Measurements from ENCODE around the gene SMIM35.

Gene SMIM35

DNA sequence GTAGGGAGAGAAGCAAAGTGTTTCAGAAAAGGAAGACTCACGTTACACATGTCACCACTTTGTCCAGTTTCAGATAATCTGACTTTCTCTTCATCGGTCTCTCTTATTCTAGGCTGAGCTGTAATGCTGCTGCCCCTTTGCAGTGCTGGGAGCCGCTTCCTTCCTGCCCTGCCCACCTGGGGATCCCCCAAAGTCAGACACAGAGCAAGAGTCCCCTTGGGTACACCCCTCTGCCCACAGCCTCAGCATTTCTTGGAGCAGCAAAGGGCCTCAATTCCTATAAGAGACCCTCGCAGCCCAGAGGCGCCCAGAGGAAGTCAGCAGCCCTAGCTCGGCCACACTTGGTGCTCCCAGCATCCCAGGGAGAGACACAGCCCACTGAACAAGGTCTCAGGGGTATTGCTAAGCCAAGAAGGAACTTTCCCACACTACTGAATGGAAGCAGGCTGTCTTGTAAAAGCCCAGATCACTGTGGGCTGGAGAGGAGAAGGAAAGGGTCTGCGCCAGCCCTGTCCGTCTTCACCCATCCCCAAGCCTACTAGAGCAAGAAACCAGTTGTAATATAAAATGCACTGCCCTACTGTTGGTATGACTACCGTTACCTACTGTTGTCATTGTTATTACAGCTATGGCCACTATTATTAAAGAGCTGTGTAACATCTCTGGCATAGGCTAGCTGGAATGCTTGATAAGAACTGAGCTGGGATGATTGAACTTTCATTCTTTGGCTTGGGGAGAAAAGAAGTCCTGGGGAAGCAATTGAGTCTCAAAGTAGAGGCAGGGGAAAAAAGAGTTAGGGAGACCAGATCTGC, 31.2 kb upstream of the SMIM35 start:
- H3K18ac ChIP-seq (ENCODE audit: low read length): no peak overlapping the region
- H3K9me3 ChIP-seq (ENCODE audit: insufficient read depth, low read depth, low read length): peaks cover 2% of the 10 kb centered on the region
- no peak overlapping the region for H3K9ac ChIP-seq (ENCODE audit: low read length)
- WGBS (ENCODE audit: extremely low coverage, insufficient coverage, insufficient read length): no CpG with 5 or more reads among the region's 9 CpGs
- no peak overlapping the region for H2BK12ac ChIP-seq (ENCODE audit: low read length)
- no peak overlapping the region for H3K27ac ChIP-seq (ENCODE audit: low read depth, low read length)
- H4K12ac ChIP-seq (ENCODE audit: low read depth, low read length): no peak overlapping the region
- H3K36me3 ChIP-seq (ENCODE audit: control insufficient read depth in 1 of 2, insufficient read depth in 2 of 2, low read length in 2 of 2): no peaks in the 10 kb centered on the region
- no peaks in the 10 kb centered on the region for H3K27me3 ChIP-seq (ENCODE audit: insufficient read depth, low read length)
- no peak overlapping the region for H3K4me3 ChIP-seq (ENCODE audit: low read depth, low read length)
- H3K79me2 ChIP-seq (ENCODE audit: control insufficient read depth, insufficient read depth, low read length, poor library complexity): no peaks in the 10 kb centered on the region
- H3K4me2 ChIP-seq (ENCODE audit: low read length): no peak overlapping the region
- H2BK5ac ChIP-seq (ENCODE audit: low read depth, low read length, poor library complexity): no peak overlapping the region
- no peak overlapping the region for H3K4ac ChIP-seq (ENCODE audit: low read depth, low read length)
- no peak overlapping the region for H4K8ac ChIP-seq (ENCODE audit: low read depth, low read length)
- H2BK120ac ChIP-seq (ENCODE audit: insufficient read depth, low read length, poor library complexity): no peak overlapping the region
- H3K4me1 ChIP-seq (ENCODE audit: control insufficient read depth in 1 of 2, insufficient read depth in 2 of 2, low read length in 2 of 2): no peaks in the 10 kb centered on the region
- H3K14ac ChIP-seq (ENCODE audit: low read length): no peak overlapping the region
- no peak overlapping the region for H2AK5ac ChIP-seq (ENCODE audit: low read length)
- no peak overlapping the region for H3K23ac ChIP-seq (ENCODE audit: low read length)
- no peak overlapping the region for H2AFZ ChIP-seq (ENCODE audit: insufficient read depth, low read length, poor library complexity)
- no peak overlapping the region for H4K91ac ChIP-seq (ENCODE audit: low read depth, low read length)
- H3K79me1 ChIP-seq (ENCODE audit: low read length): no peaks in the 10 kb centered on the region
- peak in 1 of 2 donors; percentile 34 for DNase-seq

GRCh38 chr11:118115048-118115447, 28.3 kb upstream of the SMIM35 start:
- Histone ChIP-seq H2AK5ac (ENCODE audit: low read length) (no peak overlapping the region), H2BK5ac (ENCODE audit: low read depth, low read length, poor library complexity) (no peak overlapping the region), H3K4me1 (ENCODE audit: control insufficient read depth in 1 of 2, insufficient read depth in 2 of 2, low read length in 2 of 2) (no peaks in the 10 kb centered on the region), H3K27me3 (ENCODE audit: insufficient read depth, low read length) (no peaks in the 10 kb centered on the region), H3K14ac (ENCODE audit: low read length) (no peak overlapping the region), H3K4ac (ENCODE audit: low read depth, low read length) (no peak overlapping the region), H4K12ac (ENCODE audit: low read depth, low read length) (no peak overlapping the region), H3K79me2 (ENCODE audit: control insufficient read depth, insufficient read depth, low read length, poor library complexity) (no peaks in the 10 kb centered on the region), H3K36me3 (ENCODE audit: control insufficient read depth in 1 of 2, insufficient read depth in 2 of 2, low read length in 2 of 2) (no peaks in the 10 kb centered on the region), H2BK120ac (ENCODE audit: insufficient read depth, low read length, poor library complexity) (no peak overlapping the region), H4K91ac (ENCODE audit: low read depth, low read length) (no peak overlapping the region), H2AFZ (ENCODE audit: insufficient read depth, low read length, poor library complexity) (no peak overlapping the region), H3K27ac (ENCODE audit: low read depth, low read length) (no peak overlapping the region), H3K23ac (ENCODE audit: low read length) (no peak overlapping the region), H3K18ac (ENCODE audit: low read length) (no peak overlapping the region), H3K4me3 (ENCODE audit: low read depth, low read length) (no peak overlapping the region), H2BK12ac (ENCODE audit: low read length) (no peak overlapping the region), H4K8ac (ENCODE audit: low read depth, low read length) (no peak overlapping the region), H3K9ac (ENCODE audit: low read length) (no peak overlapping the region), H3K79me1 (ENCODE audit: low read length) (no peaks in the 10 kb centered on the region), H3K4me2 (ENCODE audit: low read length) (no peak overlapping the region), H3K9me3 (ENCODE audit: insufficient read depth, low read depth, low read length) (peaks cover 2% of the 10 kb centered on the region)
- peak; percentile 17 to 42 for DNase-seq
- no CpG with 5 or more reads among the region's 7 CpGs for WGBS (ENCODE audit: extremely low coverage, insufficient coverage, insufficient read length)

- no peak for DNase-seq
- no peaks in the 10 kb centered on the region for H3K36me3 ChIP-seq (ENCODE audit: control insufficient read depth in 1 of 2, insufficient read depth in 2 of 2, low read length in 2 of 2)
These were observed 27.5 kb upstream of the SMIM35 start for GRCh38 chr11:118114266-118114665.

GRCh38 chr11:118112711-118113430, 26.1 kb upstream of the SMIM35 start:
- no peak overlapping the region for H4K12ac ChIP-seq (ENCODE audit: low read depth, low read length)
- no peaks in the 10 kb centered on the region for H3K36me3 ChIP-seq (ENCODE audit: control insufficient read depth in 1 of 2, insufficient read depth in 2 of 2, low read length in 2 of 2)
- H3K14ac ChIP-seq (ENCODE audit: low read length): no peak overlapping the region
- no peaks in the 10 kb centered on the region for H3K79me2 ChIP-seq (ENCODE audit: control insufficient read depth, insufficient read depth, low read length, poor library complexity)
- no peak overlapping the region for H3K23ac ChIP-seq (ENCODE audit: low read length)
- H4K91ac ChIP-seq (ENCODE audit: low read depth, low read length): no peak overlapping the region
- H3K4me1 ChIP-seq (ENCODE audit: control insufficient read depth in 1 of 2, insufficient read depth in 2 of 2, low read length in 2 of 2): no peaks in the 10 kb centered on the region
- H4K8ac ChIP-seq (ENCODE audit: low read depth, low read length): no peak overlapping the region
- DNase-seq: no peak
- H2BK5ac ChIP-seq (ENCODE audit: low read depth, low read length, poor library complexity): no peak overlapping the region
- no peak overlapping the region for H2AK5ac ChIP-seq (ENCODE audit: low read length)
- H3K4me2 ChIP-seq (ENCODE audit: low read length): no peak overlapping the region
- H3K9ac ChIP-seq (ENCODE audit: low read length): no peak overlapping the region
- no peak overlapping the region for H3K18ac ChIP-seq (ENCODE audit: low read length)
- no peak overlapping the region for H2AFZ ChIP-seq (ENCODE audit: insufficient read depth, low read length, poor library complexity)
- no peaks in the 10 kb centered on the region for H3K27me3 ChIP-seq (ENCODE audit: insufficient read depth, low read length)
- H3K4ac ChIP-seq (ENCODE audit: low read depth, low read length): no peak overlapping the region
- no peak overlapping the region for H2BK12ac ChIP-seq (ENCODE audit: low read length)
- H3K27ac ChIP-seq (ENCODE audit: low read depth, low read length): no peak overlapping the region
- no peak overlapping the region for H2BK120ac ChIP-seq (ENCODE audit: insufficient read depth, low read length, poor library complexity)
- H3K79me1 ChIP-seq (ENCODE audit: low read length): no peaks in the 10 kb centered on the region
- H3K4me3 ChIP-seq (ENCODE audit: low read depth, low read length): no peak overlapping the region
- WGBS (ENCODE audit: extremely low coverage, insufficient coverage, insufficient read length): no CpG with 5 or more reads among the region's 11 CpGs
- H3K9me3 ChIP-seq (ENCODE audit: insufficient read depth, low read depth, low read length): peaks cover 2% of the 10 kb centered on the region

More at GRCh38 chr11:118114266-118114665, 27.5 kb upstream of the SMIM35 start:
- Histone ChIP-seq H3K27ac (ENCODE audit: low read depth, low read length) (no peak overlapping the region), H4K8ac (ENCODE audit: low read depth, low read length) (no peak overlapping the region), H3K9ac (ENCODE audit: low read length) (no peak overlapping the region), H2BK120ac (ENCODE audit: insufficient read depth, low read length, poor library complexity) (no peak overlapping the region), H4K12ac (ENCODE audit: low read depth, low read length) (no peak overlapping the region), H3K9me3 (ENCODE audit: insufficient read depth, low read depth, low read length) (peaks cover 2% of the 10 kb centered on the region), H3K4me2 (ENCODE audit: low read length) (no peak overlapping the region), H2AFZ (ENCODE audit: insufficient read depth, low read length, poor library complexity) (no peak overlapping the region), H3K4me1 (ENCODE audit: control insufficient read depth in 1 of 2, insufficient read depth in 2 of 2, low read length in 2 of 2) (no peaks in the 10 kb centered on the region), H3K14ac (ENCODE audit: low read length) (no peak overlapping the region), H4K91ac (ENCODE audit: low read depth, low read length) (no peak overlapping the region), H3K4me3 (ENCODE audit: low read depth, low read length) (no peak overlapping the region), H3K27me3 (ENCODE audit: insufficient read depth, low read length) (no peaks in the 10 kb centered on the region), H3K23ac (ENCODE audit: low read length) (no peak overlapping the region), H2BK5ac (ENCODE audit: low read depth, low read length, poor library complexity) (no peak overlapping the region), H3K18ac (ENCODE audit: low read length) (no peak overlapping the region), H3K4ac (ENCODE audit: low read depth, low read length) (no peak overlapping the region), H3K79me2 (ENCODE audit: control insufficient read depth, insufficient read depth, low read length, poor library complexity) (no peaks in the 10 kb centered on the region), H2AK5ac (ENCODE audit: low read length) (no peak overlapping the region), H2BK12ac (ENCODE audit: low read length) (no peak overlapping the region), H3K79me1 (ENCODE audit: low read length) (no peaks in the 10 kb centered on the region)
- no CpG with 5 or more reads among the region's 1 CpG for WGBS (ENCODE audit: extremely low coverage, insufficient coverage, insufficient read length)
